Loucy (cell line): ENCODE data around the gene NPFFR1.

Experiments
- H2AFZ ChIP-seq: fragments of 200-600 bp; sonication (generic); 2 replicates; pipeline ENCODE4 v1.6.0; 2016; ENCODE audit warnings: antibody characterized with exemption, mild to moderate bottlenecking, low read length, moderate library complexity
- H3F3A ChIP-seq: fragments of 200-600 bp; 2 replicates; pipeline ENCODE4 v1.6.0; 2016; ENCODE audit warnings: antibody characterized with exemption, low read depth, mild to moderate bottlenecking
- H3K27me3 ChIP-seq: fragments of 200-600 bp; sonication (generic); 2 replicates; pipeline ENCODE4 v1.6.1; 2014; ENCODE audit warnings: low read length, mild to moderate bottlenecking; ENCODE audit not compliant: insufficient read depth, poor library complexity, severe bottlenecking
- H3K36me3 ChIP-seq: fragments of 200-600 bp; sonication (generic); 2 replicates; pipeline ENCODE4 v1.6.1; 2016; ENCODE audit warnings: low read length; ENCODE audit not compliant: insufficient read depth
- H3K4me1 ChIP-seq: fragments of 200-600 bp; sonication (generic); 2 replicates; pipeline ENCODE4 v1.5.1; 2014; ENCODE audit warnings: low read length, mild to moderate bottlenecking; ENCODE audit not compliant: insufficient read depth, poor library complexity, severe bottlenecking
- H3K4me2 ChIP-seq: fragments of 200-600 bp; sonication (generic); 2 replicates; pipeline ENCODE4 v1.6.0; 2014; ENCODE audit warnings: antibody characterized with exemption, low read length, low read depth, mild to moderate bottlenecking; ENCODE audit not compliant: poor library complexity, severe bottlenecking
- H3K4me3 ChIP-seq: fragments of 200-600 bp; sonication (generic); 2 replicates; pipeline ENCODE4 v1.5.1; 2014; ENCODE audit warnings: low read length, mild to moderate bottlenecking, mixed read lengths; ENCODE audit not compliant: poor library complexity, severe bottlenecking
- H3K79me2 ChIP-seq: fragments of 200-600 bp; sonication (generic); 2 replicates; pipeline ENCODE4 v1.6.1; 2014; ENCODE audit warnings: low read length; ENCODE audit not compliant: insufficient read depth
- H3K9ac ChIP-seq: fragments of 200-600 bp; sonication (generic); 2 replicates; pipeline ENCODE4 v1.6.0; 2014; ENCODE audit warnings: mild to moderate bottlenecking, low read depth, low read length, moderate library complexity; ENCODE audit not compliant: poor library complexity, severe bottlenecking
- H3K9me2 ChIP-seq: fragments of 200-600 bp; sonication (generic); replicated peaks from 2 replicates; pipeline ENCODE4 v1.6.1; 2016; ENCODE audit warnings: low read depth, low read length, mixed read lengths
- H3K9me3 ChIP-seq: fragments of 200-600 bp; sonication (generic); 2 replicates; pipeline ENCODE4 v1.6.1; 2014; ENCODE audit warnings: mild to moderate bottlenecking, antibody characterized with exemption, low read length, low read depth; ENCODE audit not compliant: insufficient read depth
- H4K20me1 ChIP-seq: fragments of 200-600 bp; sonication (generic); 2 replicates; pipeline ENCODE4 v1.6.0; 2014; ENCODE audit warnings: antibody characterized with exemption, low read length, mild to moderate bottlenecking; ENCODE audit not compliant: insufficient read depth, poor library complexity, severe bottlenecking
- CTCF ChIP-seq: fragments of 200-600 bp; sonication (generic); conservative IDR thresholded peaks from 2 replicates; pipeline ENCODE4 v1.5.1; 2014; ENCODE audit warnings: mild to moderate bottlenecking, antibody characterized with exemption, low read length
- EZH2phosphoT487 ChIP-seq: fragments of 200-600 bp; IDR thresholded peaks from 2 replicates; pipeline ENCODE4 v1.6.1; 2018; ENCODE audit warnings: antibody characterized with exemption, mild to moderate bottlenecking, moderate library complexity, borderline replicate concordance

The NPFFR1 gene

GRCh38 chr10:70319183-70319582, 35.4 kb upstream of the NPFFR1 start:
- H3K9ac ChIP-seq, result no peak overlapping the region
- no peaks in the 10 kb centered on the region for H3F3A ChIP-seq
- H3K79me2 ChIP-seq, result no peaks in the 10 kb centered on the region
- no peaks in the 10 kb centered on the region for H4K20me1 ChIP-seq
- H3K4me3 ChIP-seq, result no peak overlapping the region
- H3K4me1 ChIP-seq, result peaks cover 21% of the 10 kb centered on the region
- no peaks in the 10 kb centered on the region for H3K27me3 ChIP-seq
- H3K9me3 ChIP-seq, result no peaks in the 10 kb centered on the region
- no peaks in the 10 kb centered on the region for H3K9me2 ChIP-seq
- H2AFZ ChIP-seq, result no peak overlapping the region
- no peak overlapping the region for H3K4me2 ChIP-seq
- TF ChIP-seq EZH2phosphoT487 (no peak), CTCF (no peak)
- peaks cover 5% of the 10 kb centered on the region; the same call in 1 of the 2 replicates for H3K36me3 ChIP-seq

DNA sequence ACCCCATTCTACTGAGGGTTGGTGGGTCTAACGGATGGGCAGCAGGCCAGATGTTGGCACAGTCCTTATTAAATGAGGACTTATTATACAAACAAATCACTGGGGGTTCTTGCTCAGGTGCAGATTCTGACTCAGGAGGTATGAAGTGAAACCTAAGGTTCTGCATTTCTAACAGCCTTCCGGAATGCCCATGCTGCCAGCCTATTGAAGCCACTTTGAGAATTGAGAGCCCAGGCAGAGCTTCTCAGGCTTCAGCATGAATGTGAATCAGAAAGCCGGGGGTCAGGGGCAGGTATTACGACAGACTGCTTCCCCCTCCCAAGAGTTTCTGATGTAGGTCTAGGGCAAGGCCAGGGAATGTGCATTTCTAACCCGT, 34.1 kb upstream of the NPFFR1 start:
- H3F3A ChIP-seq, result no peaks in the 10 kb centered on the region
- no peak for TF ChIP-seq CTCF
- no peak for TF ChIP-seq EZH2phosphoT487
- H3K9ac ChIP-seq, result no peak overlapping the region
- H3K4me1 ChIP-seq, result peaks cover 8% of the 10 kb centered on the region
- no peaks in the 10 kb centered on the region for H3K9me2 ChIP-seq
- no peaks in the 10 kb centered on the region for H4K20me1 ChIP-seq
- H2AFZ ChIP-seq, result no peak overlapping the region
- peaks cover 5% of the 10 kb centered on the region; the same call in 1 of the 2 replicates for H3K36me3 ChIP-seq
- H3K4me3 ChIP-seq, result no peak overlapping the region
- H3K4me2 ChIP-seq, result no peak overlapping the region
- no peaks in the 10 kb centered on the region for H3K79me2 ChIP-seq
- no peaks in the 10 kb centered on the region for H3K27me3 ChIP-seq
- H3K9me3 ChIP-seq, result no peaks in the 10 kb centered on the region

GRCh38 chr10:70317272-70317942, 33.6 kb upstream of the NPFFR1 start:
- H3K79me2 ChIP-seq, result no peaks in the 10 kb centered on the region
- no peaks in the 10 kb centered on the region for H3K9me3 ChIP-seq
- no peaks in the 10 kb centered on the region for H4K20me1 ChIP-seq
- no peak overlapping the region for H3K9ac ChIP-seq
- no peaks in the 10 kb centered on the region for H3F3A ChIP-seq
- no peaks in the 10 kb centered on the region for H3K9me2 ChIP-seq
- no peaks in the 10 kb centered on the region for H3K27me3 ChIP-seq
- H3K36me3 ChIP-seq, result peaks cover 5% of the 10 kb centered on the region; the same call in 1 of the 2 replicates
- peaks cover 4% of the 10 kb centered on the region for H3K4me1 ChIP-seq
- no peak overlapping the region for H3K4me3 ChIP-seq
- H2AFZ ChIP-seq, result no peak overlapping the region
- TF ChIP-seq CTCF (no peak), EZH2phosphoT487 (no peak)
- H3K4me2 ChIP-seq, result no peak overlapping the region
